ENCODE data around the gene NUP210. TPM values are rescaled to one million over a fixed set of nuclear protein-coding genes. Genes with fewer than 3 reads are reported as not detected.

Gene NUP210
- total and polyA plus RNA-seq, 2 experiments from 2014 or later: 6.7 to 8.4 TPM

GRCh38 chr3:13349823-13350222 lies 70.3 kb downstream of the NUP210 start:
- 82% methylated on average over 3 of the region's 3 CpGs for WGBS (ENCODE audit: low lambda C conversion rate, missing lambda C conversion rate)

GRCh38 chr3:13348661-13349396 lies 71.3 kb downstream of the NUP210 start:
- Histone ChIP-seq H3K4me1 (ENCODE audit: insufficient read depth) (peaks cover 7% of the 10 kb centered on the region), H3K27ac (no peak overlapping the region), H3K9me2 (replicated peaks; ENCODE audit: insufficient read depth) (no peaks in the 10 kb centered on the region), H3K4me2 (no peak overlapping the region), H2AFZ (no peak overlapping the region), H4K20me1 (ENCODE audit: insufficient read depth, poor library complexity, severe bottlenecking) (no peaks in the 10 kb centered on the region), H3K79me2 (no peaks in the 10 kb centered on the region), H3K4me3 (no peak overlapping the region), H3K9me3 (ENCODE audit: low read depth) (no peaks in the 10 kb centered on the region), H3K27me3 (no peaks in the 10 kb centered on the region), H3K36me3 (replicated peaks; ENCODE audit: insufficient read depth, low read depth) (no peaks in the 10 kb centered on the region)
- no peak for TF ChIP-seq CTCF (IDR thresholded peaks at IDR 0.05; ENCODE audit: poor library complexity)
- TF ChIP-seq EZH2 (IDR thresholded peaks at IDR 0.05; ENCODE audit: borderline replicate concordance): no peak
- TF ChIP-seq EZH2phosphoT487 (IDR thresholded peaks at IDR 0.05; ENCODE audit: low read depth, severe bottlenecking, unreplicated experiment): no peak
- DNase-seq (ENCODE audit: low spot score): no peak
- WGBS (ENCODE audit: low lambda C conversion rate, missing lambda C conversion rate): 58% methylated on average over 13 of the region's 13 CpGs

More at GRCh38 chr3:13349823-13350222, 70.3 kb downstream of the NUP210 start:
- Histone ChIP-seq H3K9me2 (replicated peaks; ENCODE audit: insufficient read depth) (no peaks in the 10 kb centered on the region), H2AFZ (no peak overlapping the region), H3K4me2 (no peak overlapping the region), H3K9me3 (ENCODE audit: low read depth) (no peaks in the 10 kb centered on the region), H4K20me1 (ENCODE audit: insufficient read depth, poor library complexity, severe bottlenecking) (no peaks in the 10 kb centered on the region), H3K4me3 (no peak overlapping the region), H3K79me2 (no peaks in the 10 kb centered on the region), H3K27me3 (no peaks in the 10 kb centered on the region), H3K4me1 (ENCODE audit: insufficient read depth) (peaks cover 7% of the 10 kb centered on the region), H3K36me3 (replicated peaks; ENCODE audit: insufficient read depth, low read depth) (no peaks in the 10 kb centered on the region), H3K27ac (no peak overlapping the region)
- DNase-seq (ENCODE audit: low spot score): no peak
- TF ChIP-seq EZH2phosphoT487 (IDR thresholded peaks at IDR 0.05; ENCODE audit: low read depth, severe bottlenecking, unreplicated experiment): no peak
- TF ChIP-seq CTCF (IDR thresholded peaks at IDR 0.05; ENCODE audit: poor library complexity): no peak
- TF ChIP-seq EZH2 (IDR thresholded peaks at IDR 0.05; ENCODE audit: borderline replicate concordance): no peak

GRCh38 chr3:13348100-13348499 lies 72.0 kb downstream of the NUP210 start:
- no peaks in the 10 kb centered on the region for H3K9me3 ChIP-seq (ENCODE audit: low read depth)
- H2AFZ ChIP-seq: no peak overlapping the region
- H3K27ac ChIP-seq: no peak overlapping the region
- H3K36me3 ChIP-seq (replicated peaks; ENCODE audit: insufficient read depth, low read depth): no peaks in the 10 kb centered on the region
- no peaks in the 10 kb centered on the region for H3K79me2 ChIP-seq
- 77% methylated on average over 3 of the region's 3 CpGs for WGBS (ENCODE audit: low lambda C conversion rate, missing lambda C conversion rate)
- no peaks in the 10 kb centered on the region for H4K20me1 ChIP-seq (ENCODE audit: insufficient read depth, poor library complexity, severe bottlenecking)
- H3K27me3 ChIP-seq: no peaks in the 10 kb centered on the region
- no peaks in the 10 kb centered on the region for H3K9me2 ChIP-seq (replicated peaks; ENCODE audit: insufficient read depth)
- DNase-seq (ENCODE audit: low spot score): no peak
- peaks cover 7% of the 10 kb centered on the region for H3K4me1 ChIP-seq (ENCODE audit: insufficient read depth)
- no peak overlapping the region for H3K4me2 ChIP-seq
- no peak for TF ChIP-seq EZH2 (IDR thresholded peaks at IDR 0.05; ENCODE audit: borderline replicate concordance)
- TF ChIP-seq EZH2phosphoT487 (IDR thresholded peaks at IDR 0.05; ENCODE audit: low read depth, severe bottlenecking, unreplicated experiment): no peak
- TF ChIP-seq CTCF (IDR thresholded peaks at IDR 0.05; ENCODE audit: poor library complexity): no peak
- H3K4me3 ChIP-seq: no peak overlapping the region
